Breast epithelium (tissue), 3 donors: ENCODE results near the gene CSF2.

Experiments used
- CTCF ChIP-seq, 3 donors: fragments of 450-650 bp; IDR thresholded peaks; one replicate each; pipeline ENCODE4 v1.5.1; 2016 to 2017; ENCODE audit warnings: antibody characterized with exemption in 3 of 3, mild to moderate bottlenecking in 3 of 3, moderate library complexity in 3 of 3
- POLR2A ChIP-seq: fragments of 450-650 bp; IDR thresholded peaks from one replicate; pipeline ENCODE4 v1.6.1; 2016; ENCODE audit warnings: antibody characterized with exemption, mild to moderate bottlenecking, moderate library complexity
- POLR2AphosphoS5 ChIP-seq, 3 donors: sonication (generic); formaldehyde crosslinking; IDR thresholded peaks; one replicate each; pipeline ENCODE4 v1.6.1; 2017; ENCODE audit warnings: antibody characterized with exemption in 3 of 3

GRCh38 chr5:132033122-132033521, 40.5 kb upstream of the CSF2 start:
- no peak for TF ChIP-seq CTCF (IDR thresholded peaks at IDR 0.05)
- no peak for TF ChIP-seq POLR2A
- TF ChIP-seq POLR2AphosphoS5 (IDR thresholded peaks at IDR 0.05), result no peak
